Stimulated activated CD4-positive, alpha-beta T cell treated with anti-CD3 and anti-CD28 coated beads, Interleukin-15, amount 100 ng/mL, for 1 hour (primary cell): ENCODE data around the gene NTSR2.

Experiments
- DNase-seq, 2 donors: peaks; one replicate each; pipeline ENCODE4 v3.0.0-alpha.2; 2020; ENCODE audit warnings: low read depth in 1 of 2, low spot score in 1 of 2

The NTSR2 gene, protein sequence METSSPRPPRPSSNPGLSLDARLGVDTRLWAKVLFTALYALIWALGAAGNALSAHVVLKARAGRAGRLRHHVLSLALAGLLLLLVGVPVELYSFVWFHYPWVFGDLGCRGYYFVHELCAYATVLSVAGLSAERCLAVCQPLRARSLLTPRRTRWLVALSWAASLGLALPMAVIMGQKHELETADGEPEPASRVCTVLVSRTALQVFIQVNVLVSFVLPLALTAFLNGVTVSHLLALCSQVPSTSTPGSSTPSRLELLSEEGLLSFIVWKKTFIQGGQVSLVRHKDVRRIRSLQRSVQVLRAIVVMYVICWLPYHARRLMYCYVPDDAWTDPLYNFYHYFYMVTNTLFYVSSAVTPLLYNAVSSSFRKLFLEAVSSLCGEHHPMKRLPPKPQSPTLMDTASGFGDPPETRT

DNA sequence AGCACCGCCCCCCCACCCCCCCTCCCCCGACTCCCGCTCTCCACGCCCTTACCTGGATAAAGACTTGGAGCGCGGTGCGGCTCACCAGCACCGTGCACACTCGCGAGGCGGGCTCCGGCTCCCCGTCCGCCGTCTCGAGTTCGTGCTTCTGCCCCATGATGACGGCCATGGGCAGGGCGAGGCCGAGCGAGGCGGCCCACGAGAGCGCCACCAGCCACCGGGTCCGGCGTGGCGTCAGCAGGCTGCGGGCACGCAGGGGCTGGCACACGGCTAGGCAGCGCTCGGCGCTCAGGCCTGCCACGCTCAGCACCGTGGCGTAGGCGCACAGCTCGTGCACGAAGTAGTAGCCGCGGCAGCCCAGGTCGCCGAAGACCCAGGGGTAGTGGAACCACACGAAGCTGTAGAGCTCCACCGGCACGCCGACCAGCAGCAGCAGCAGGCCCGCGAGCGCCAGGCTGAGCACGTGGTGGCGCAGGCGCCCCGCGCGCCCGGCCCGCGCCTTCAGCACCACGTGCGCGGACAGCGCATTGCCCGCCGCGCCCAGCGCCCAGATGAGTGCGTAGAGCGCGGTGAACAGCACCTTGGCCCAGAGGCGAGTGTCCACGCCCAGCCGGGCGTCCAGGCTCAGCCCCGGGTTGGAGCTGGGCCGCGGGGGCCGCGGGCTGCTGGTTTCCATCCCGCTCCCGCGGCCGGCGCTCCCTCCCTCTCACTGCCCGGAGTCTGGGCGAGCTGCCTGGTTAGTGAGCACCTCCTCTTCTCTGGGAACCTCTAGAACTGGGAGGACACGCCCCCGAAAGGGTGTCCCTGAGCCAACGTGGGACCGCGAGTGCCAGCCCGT is at the start of gene NTSR2:
TSS of gene NTSR2 (minus strand) at position 742 of the 838 bp plus-strand sequence. CDS start at position 676, 66 bp downstream.
- peak in 1 of 2 donors; percentile 17 for DNase-seq

DNA sequence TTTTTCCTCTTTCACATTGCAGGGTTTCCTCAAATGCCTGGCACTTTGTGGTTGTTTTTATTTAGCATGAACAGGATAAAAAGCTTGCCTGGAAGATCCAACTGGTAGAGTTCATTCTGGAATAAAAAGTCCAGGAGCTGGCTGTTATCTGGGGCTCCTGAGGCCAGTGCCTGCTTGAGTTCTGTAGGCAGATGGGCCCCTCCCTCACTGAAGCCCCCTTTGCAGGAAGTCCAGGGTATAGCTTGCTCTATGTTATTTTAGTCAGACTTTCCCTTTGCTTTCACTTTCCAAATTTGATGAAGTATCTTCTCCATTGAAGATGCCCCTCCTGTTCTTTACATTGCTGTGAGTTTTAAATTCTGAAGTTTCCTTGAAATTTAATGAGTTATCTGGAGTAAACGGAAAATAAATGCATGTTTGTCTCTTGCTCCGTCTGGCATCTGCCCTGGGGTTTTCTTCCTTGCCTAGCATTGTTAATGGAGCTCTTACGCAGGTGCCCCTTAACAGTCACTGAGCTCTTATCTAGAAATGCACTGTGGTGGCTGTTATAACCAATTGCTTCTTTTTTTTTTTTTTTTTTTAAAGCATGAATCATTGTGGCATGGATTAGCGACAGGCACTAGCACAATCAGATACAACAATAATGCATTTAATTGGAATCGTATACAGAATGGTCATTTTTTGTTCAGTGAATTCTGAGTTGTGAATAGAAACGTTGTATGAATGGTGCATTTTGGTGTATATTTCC is 49.4 kb upstream of the NTSR2 start:
- no peak for DNase-seq

DNA sequence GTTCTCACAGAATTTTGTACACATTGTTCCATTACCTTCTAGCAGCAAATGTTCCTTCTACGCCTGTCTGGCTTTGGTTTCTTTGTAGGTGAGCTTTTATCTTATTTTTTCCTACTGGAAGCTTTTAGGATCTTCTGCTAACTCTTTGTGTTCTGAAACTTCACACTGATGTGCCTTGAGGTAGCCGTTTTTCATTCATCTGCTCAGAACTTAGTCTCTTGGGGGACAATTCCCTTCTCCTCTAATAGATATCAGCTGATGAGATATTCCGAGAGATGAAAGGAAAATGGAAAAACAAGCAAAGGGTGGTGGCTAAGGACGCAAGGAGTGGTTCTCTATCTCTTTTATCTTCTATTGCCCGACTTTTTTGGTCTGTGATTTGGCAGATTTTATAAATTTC is 48.6 kb upstream of the NTSR2 start:
- no peak for DNase-seq

DNA sequence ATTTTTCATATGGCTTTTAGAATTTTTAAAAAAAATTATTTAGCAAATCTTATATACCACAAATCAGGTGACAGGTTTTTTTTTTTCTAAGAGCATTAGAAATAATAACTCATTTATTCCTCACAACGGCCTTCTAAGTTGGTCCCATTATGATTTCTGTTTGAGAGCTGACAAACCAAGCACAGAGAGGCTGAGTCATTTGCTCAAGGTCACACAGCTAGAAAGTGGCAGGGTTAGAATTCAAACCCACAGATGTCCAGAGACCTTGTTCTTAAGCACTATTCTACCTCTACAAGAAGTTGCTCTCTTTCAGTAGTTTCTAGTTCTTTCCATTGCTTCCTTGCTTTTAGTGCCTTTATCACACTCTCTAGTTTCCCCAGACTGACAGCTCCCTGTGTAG is 47.6 kb upstream of the NTSR2 start:
- DNase-seq, result no peak

DNA sequence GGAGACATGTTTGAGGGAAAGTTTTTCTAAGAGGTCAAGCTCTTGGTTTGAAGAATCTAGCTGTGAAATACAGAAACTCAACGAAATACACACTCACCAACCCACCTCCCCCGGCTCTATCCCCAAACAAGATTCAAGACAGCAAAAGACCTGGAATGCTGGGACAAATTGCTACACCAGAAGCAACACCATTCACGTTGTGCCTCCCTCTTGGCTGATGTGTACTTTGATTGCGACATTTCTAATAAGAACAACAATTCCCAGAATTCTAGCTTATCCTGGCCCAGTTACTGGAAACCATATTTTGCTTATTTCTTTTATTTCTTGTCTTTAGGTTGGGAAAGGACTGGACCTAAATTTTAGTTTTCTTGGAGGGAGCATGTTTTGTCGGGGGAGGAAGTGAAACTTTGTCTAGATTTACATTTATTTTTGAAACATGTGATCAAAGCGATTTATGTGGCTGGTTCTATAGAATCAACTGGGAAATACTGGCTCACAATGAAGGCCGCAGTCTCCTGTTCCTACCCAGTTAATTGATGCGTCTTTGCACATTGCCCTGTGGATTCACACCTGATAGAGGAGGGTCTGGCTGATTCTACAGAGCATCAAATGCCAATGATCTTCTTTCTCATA is 46.8 kb upstream of the NTSR2 start:
- DNase-seq, result no peak

DNA sequence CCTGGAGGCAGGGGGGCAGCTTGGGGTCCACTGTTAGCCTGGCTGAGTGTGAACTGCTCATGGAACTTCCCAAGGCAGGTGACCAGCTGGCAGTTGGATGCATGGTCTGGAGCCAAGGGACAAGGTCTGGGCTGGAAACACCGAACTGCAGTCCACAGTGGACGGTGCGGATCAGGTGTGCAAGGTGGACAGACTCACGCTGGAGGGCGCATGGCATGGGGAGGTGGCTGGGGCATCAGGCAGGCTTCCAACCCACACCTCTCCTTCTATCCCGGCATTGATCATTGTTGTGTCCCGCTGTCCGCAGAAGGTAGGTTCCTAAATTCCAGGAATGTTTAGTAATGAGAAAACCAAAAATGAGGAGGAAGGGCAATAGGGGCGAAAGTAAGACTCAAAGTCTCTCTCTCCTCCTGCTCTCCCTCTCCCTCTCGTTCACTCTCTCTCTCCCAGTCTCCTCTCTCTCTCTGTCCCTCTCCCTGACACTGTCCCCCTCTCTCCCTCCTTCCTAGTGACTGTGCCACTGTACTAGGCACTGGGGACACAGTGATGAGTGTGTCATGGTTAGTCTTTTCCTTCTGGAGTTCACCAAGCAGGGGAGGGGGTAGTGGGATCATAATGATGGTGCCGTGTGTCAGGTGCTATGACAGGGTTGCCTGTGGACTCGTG is 46.1 kb upstream of the NTSR2 start:
- DNase-seq, result no peak

DNA sequence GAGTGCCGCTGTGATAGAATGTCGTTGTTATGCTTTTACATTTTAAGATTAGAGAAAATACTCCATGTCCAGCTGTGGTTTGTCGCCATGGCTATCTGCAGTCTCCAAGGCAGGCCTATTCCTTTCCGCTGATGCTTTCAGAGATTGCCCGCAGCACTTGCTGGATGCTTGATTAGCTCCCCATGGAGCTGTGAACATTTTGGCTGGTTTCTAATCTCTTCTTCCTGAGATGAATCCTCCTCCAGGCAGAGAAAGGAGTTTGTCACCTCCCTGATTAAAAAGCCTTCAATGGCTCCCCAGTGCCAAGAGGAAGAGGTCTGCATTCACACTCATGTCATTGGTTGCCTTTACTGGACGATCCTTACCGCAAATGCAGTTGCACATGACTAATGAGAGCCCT is 43.8 kb upstream of the NTSR2 start:
- DNase-seq, result no peak

DNA sequence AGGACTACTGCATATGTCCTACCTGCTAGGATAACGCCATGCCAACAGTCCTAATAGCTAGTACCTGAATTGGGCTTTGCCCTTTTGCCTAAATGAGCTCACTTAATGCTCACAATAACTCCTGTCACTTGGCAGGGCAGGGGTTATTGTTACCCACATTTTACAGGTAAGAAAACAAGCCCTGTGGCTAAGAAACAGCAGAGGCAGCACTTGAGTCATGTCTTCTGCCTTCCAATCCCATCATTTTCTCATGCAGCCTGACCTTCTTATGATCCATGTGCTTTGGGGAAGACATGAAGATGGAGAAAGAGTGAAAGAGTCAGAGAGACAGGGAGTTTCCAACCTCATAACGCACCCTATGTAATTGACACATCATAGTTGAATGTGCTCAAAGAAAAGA is 42.9 kb upstream of the NTSR2 start:
- no peak for DNase-seq

DNA sequence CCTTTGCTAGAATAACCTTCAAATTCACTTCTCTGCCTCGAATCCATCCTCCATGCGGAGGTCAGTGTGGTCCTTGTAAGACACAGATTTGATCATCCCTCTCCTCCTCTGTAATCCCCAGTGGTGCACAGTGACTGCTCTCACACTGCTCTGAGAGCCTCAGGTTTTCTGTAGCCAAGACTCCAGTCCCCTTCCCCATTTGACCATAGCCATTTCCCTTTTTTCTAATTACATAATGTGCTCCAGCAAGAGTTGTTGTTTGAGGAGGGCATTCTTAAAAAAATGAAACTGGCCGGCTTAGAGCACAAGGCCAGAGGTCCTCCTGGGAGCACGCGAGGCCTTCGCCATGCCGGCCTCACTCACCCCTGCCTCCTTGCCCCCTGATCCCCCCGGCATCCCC is 41.8 kb upstream of the NTSR2 start:
- no peak for DNase-seq

DNA sequence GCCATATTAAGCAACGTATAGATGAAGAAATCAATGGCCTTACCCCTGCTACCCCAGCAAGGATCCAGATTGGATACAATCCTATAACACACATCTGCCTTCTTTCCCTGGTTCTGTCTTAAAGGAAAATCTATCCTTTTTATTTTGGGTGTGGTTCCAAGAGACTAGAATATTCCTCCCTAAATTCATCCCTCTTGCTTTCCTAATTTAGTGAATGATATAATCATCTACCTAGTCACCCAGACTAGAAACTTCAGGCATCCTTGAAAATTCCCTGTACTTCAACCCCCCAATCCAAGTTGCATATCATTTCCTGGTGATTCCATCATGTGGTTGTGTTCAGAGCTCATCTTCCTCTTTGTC is 41.3 kb upstream of the NTSR2 start:
- DNase-seq, result no peak

DNA sequence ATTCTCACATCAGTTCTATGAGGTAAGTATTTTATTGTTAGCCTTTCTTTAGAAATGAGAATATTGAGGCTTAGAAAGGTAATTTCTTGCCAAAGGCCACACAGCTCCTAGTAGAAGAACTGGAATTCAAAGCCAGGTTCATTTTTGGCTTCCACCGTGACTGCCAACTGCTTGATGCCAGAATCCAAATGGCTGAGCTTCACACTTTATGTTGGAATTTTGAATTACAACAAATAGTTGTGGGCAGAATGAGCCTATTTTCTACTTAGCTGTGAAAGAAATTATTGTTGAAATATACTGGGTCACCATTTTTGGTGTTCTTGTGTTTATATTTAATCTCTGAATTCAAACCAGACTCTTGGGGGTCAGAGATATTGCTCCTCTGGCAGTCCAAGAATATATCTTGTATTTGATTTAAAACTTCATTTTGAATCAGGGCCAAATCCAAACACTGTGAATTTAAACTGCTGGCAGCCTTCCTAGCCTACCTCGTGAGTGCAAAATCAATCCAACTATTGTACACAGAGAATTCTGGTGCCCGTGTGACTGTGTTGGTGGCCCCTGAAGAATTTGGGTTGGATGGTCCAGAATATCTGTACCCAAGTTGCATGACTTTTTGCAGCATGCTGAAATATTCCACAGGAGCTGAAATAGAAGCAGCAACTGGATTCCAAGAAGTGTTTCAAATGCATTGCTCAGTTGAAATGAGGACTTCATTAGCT is 40.8 kb upstream of the NTSR2 start:
- no peak for DNase-seq

DNA sequence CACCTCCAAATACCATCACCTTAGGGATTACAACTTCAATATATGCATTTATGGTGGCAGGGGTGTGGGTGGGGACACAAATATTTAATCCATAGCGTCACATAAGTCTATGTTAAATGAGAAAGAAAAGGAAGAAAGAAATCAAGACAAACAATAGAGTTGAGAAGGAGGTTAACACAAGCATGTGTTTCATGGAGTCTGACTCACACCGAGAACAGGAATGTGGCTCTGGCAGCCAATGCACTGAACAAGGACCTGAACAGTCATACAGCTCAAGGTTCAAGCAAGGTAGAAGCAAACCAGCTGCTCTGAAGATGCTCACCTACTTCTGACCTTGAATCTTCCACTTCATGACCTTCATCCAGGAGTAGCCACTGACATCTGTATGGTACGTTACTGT is 40.2 kb upstream of the NTSR2 start:
- no peak for DNase-seq

DNA sequence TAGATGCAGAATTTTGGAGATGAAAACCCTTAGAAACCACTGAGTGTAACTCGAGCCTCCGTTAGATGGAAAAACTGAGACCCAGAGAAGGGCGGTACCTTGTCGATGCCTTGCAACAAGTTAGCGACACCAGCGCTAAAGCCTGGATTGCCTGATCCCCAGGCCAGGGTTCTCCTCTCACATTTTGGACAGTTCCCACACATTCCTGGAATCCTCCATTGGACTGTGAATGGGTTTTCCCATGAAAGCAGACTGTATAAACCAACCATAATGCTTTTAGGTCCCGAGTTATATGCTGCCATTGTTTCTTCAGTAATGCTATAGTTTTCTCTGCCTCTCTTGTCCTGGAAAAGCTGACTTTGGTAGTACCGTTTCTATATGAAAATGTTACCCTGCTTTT is 39.3 kb upstream of the NTSR2 start:
- no peak for DNase-seq

DNA sequence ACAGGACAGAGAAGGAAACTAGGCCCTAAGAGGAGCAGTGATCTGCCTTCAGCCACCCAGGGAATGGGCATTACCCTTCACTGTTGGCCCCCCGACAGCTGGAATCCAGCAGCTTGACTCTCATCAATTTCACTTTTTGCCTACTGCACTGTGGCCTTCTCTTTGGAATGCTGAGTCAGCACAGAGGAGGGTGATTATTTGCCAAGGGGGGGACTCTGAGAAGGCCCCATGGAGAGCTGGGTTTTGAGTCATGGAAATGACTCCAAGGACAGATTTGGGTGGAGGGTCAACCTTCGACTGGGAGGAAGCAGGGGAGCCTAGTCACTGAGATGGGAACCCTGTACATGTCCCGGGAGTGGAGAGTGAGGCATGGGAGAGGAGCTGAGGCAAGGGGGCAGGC is 38.1 kb upstream of the NTSR2 start:
- DNase-seq, result no peak

DNA sequence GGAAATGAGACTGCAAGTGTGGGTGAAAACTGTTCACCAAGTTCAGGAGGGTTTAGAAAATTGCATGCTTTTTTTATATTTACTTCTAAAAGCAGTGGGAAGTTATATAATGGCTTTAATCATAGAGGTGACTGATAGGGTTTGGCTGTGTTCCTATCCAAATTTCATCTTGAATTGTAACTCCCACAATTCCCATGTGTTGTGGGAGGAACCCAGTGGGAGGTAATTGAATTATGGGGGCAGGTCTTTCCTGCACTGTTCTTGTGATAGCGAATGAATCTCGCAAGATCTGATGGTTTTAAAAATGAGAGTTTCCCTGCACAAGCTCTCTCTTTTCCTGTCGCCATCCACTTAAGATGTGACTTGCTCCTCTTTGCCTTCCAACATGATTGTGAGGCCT is 35.7 kb upstream of the NTSR2 start:
- no peak for DNase-seq

DNA sequence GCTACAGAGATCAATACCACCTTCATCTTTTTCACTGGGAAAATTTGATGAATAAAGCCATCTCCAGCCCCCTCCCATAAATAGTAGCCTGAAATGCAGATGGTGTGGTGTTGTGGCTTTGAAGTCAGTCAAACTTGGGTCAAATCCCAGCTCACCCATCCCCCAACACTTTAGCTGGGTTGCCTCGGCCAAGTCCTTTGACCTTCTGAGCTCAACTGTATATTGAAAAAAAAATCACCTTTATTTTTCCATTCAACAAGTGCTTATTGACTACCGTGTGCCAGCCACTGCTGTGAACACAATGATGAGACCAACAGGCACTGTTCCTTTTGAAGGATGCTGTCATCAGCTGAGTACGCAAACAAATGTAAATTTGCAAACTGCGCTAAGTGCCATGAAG is 35.1 kb upstream of the NTSR2 start:
- no peak for DNase-seq

DNA sequence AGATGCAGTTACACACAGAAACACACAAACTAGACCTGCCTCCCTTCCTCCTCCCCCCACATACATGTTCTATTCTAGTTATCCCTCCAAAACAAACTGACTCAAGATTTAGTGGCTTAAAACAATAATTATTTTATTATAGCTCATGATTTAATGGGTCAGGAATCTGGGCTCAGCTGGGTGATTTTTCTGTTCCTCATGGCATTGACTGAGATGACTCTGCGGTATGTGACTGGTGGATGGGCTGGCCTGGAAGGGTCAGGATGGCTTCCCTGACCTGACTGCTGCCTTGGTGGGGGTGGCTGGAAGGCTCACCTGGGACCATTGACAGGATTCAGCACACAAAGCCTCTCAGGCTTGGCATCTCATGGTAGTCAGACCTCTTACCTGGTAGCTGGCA is 33.7 kb upstream of the NTSR2 start:
- DNase-seq, result no peak

DNA sequence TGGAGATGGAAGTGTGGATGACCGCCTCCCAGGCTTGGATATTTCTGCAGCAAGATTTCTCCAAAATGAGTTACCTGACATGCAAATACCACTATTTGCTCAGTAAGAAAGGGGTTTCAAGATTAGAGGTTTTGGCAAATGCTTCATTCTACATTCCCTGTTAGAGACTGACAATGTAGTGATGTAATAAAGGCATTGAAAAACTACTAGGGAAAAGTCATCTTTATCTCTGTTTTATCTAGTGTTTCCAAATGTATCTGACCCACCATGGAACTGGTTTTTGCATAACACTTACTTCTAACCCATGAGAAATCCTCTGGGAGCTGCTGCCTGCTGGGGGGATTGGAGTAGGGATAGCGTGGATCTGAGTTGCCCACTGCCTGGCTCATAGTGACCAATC is 33.0 kb upstream of the NTSR2 start:
- DNase-seq, result no peak

DNA sequence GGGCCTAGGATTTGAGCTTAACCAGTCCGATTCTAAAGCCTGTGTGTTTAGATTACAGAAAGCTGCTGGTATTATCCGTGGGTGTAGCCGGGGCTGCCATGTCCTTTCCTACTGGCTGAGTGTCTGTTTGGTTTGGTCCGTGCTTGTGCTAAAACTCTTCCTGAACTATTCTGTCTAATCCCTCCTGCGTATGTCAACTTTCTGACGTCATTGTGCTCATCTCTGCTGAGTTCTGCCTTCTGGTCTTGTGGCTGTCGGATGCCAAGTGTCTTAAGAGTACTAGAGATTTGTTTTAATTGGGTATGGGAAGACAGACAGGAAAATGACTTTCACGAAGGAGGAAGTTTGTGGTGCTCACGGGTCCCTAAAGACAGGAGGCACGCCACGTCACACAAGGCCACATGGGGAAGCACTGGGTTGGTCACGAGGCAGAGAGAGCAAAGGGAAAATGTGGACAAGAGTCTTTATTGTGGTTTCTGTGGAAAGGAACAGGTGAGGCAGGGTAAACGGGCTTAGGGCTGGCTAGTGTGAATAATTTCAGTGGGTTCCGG is 31.8 kb upstream of the NTSR2 start:
- DNase-seq, result no peak

DNA sequence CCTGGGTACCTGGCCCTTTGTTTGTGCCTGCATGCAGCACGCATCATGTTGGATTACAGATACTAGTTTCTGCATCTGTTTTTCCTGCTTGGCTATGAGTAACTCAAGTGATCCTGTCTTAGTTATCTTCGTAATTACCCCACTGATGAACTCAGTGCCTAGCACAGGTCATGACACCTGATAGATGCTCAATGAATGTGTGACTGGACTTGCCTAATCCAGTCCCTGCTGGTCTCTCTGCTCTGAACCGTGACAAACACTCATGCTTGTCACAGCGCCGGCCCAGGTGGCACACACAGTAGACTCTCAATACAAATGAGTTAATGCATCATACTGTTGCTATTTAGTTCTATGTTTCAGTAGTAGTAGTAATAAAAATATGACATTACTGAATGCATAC is 31.2 kb upstream of the NTSR2 start:
- no peak for DNase-seq
